Panc1 (cell line): Measurements from ENCODE around the gene ANKRD65.

Experiments used
- CTCF ChIP-seq: fragments of 450-650 bp; IDR thresholded peaks from 2 replicates; pipeline ENCODE4 v1.5.1; 2017; ENCODE audit warnings: mild to moderate bottlenecking
- POLR2AphosphoS5 ChIP-seq: IDR thresholded peaks from 2 replicates; pipeline ENCODE4 v1.6.1; 2012; ENCODE audit warnings: mild to moderate bottlenecking, low read depth, low read length, moderate library complexity
- SIN3A ChIP-seq: IDR thresholded peaks from 2 replicates; pipeline ENCODE4 v1.6.1; 2012; ENCODE audit warnings: low read depth, mild to moderate bottlenecking, low read length, moderate library complexity, borderline replicate concordance; ENCODE audit not compliant: insufficient read depth
- TF ChIP-seq, protein P1 (sequence below), 2 experiments: IDR thresholded peaks; 2 replicates each; pipeline ENCODE4 v1.6.1; 2011 to 2012; ENCODE audit warnings: low read depth in 2 of 2, control low read depth in 1 of 2, low read length in 1 of 2, mild to moderate bottlenecking in 1 of 2, moderate library complexity in 1 of 2; ENCODE audit not compliant: insufficient read depth in 1 of 2

DNA sequence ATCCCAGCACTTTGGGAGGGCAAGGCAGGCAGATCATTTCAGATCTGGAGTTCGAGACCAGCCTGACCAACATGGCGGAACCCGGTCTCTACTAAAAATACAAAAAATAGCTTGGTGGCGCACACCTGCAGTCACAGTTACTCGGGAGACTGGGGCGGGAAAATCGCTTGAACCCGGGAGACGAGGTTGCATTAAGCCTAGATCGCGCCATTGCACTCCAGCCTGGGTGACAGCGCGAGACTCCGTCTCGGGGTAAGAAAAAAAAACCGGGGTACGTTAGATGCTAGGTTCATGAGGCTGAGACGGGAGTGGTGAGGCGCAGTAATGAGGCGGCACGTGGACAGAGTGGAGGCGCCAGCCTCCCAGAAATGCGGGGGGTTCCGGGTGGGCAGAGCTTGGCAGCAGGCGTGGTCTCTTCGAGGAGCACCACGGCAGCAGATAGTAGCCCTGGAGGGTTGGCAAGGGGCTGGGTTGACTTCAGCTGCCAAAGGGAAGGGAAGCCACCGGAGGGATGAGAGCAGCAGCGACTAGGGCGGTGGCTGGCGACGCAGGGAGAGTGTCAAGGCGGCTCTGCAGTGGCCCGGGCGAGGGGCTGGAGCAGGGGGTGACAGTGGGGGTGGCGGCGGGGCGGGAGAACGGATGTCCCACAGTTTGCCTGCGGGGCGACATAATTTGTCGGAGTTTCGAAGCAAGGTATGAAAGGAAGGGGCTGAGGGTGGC, 14.8 kb downstream of the ANKRD65 start:
- TF ChIP-seq CTCF (no peak; the same call in 1 of the 2 replicates), SIN3A (no peak), POLR2AphosphoS5 (no peak)
- TF ChIP-seq, protein P1, sequence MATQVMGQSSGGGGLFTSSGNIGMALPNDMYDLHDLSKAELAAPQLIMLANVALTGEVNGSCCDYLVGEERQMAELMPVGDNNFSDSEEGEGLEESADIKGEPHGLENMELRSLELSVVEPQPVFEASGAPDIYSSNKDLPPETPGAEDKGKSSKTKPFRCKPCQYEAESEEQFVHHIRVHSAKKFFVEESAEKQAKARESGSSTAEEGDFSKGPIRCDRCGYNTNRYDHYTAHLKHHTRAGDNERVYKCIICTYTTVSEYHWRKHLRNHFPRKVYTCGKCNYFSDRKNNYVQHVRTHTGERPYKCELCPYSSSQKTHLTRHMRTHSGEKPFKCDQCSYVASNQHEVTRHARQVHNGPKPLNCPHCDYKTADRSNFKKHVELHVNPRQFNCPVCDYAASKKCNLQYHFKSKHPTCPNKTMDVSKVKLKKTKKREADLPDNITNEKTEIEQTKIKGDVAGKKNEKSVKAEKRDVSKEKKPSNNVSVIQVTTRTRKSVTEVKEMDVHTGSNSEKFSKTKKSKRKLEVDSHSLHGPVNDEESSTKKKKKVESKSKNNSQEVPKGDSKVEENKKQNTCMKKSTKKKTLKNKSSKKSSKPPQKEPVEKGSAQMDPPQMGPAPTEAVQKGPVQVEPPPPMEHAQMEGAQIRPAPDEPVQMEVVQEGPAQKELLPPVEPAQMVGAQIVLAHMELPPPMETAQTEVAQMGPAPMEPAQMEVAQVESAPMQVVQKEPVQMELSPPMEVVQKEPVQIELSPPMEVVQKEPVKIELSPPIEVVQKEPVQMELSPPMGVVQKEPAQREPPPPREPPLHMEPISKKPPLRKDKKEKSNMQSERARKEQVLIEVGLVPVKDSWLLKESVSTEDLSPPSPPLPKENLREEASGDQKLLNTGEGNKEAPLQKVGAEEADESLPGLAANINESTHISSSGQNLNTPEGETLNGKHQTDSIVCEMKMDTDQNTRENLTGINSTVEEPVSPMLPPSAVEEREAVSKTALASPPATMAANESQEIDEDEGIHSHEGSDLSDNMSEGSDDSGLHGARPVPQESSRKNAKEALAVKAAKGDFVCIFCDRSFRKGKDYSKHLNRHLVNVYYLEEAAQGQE (IDR thresholded peaks at IDR 0.05; ENCODE audit: insufficient read depth in 1 of 2, low read depth in 2 of 2, low read length in 1 of 2), result no peak
